ENCODE results near the gene MBNL2. TPM values are rescaled to one million over a fixed set of nuclear protein-coding genes. Genes with fewer than 3 reads are reported as not detected.

MBNL2 gene
- total RNA-seq, 1 experiment from 2014 or later = 0.17 TPM

- H3K23ac ChIP-seq (ENCODE audit: insufficient read length, low read depth, low read length) = no peak overlapping the region
- H3K14ac ChIP-seq (ENCODE audit: insufficient read depth, low read length) = no peak overlapping the region
- TF ChIP-seq CTCF (conservative IDR thresholded peaks at IDR 0.05) = no peak
- H3K18ac ChIP-seq (ENCODE audit: insufficient read length, low read depth, low read length) = no peak overlapping the region
- H2BK12ac ChIP-seq (ENCODE audit: insufficient read length, low read depth, low read length) = no peak overlapping the region
- no peaks in the 10 kb centered on the region; a peak in 1 of 5 replicates for H3K9me3 Mint-ChIP-seq
- no peak overlapping the region for H3K4ac ChIP-seq (ENCODE audit: low read depth, low read length)
- peaks cover 12% of the 10 kb centered on the region; the same call in 1 of the 2 replicates for H3K4me1 ChIP-seq (ENCODE audit: insufficient read depth, low read length)
- no peak overlapping the region for H4K5ac ChIP-seq (ENCODE audit: insufficient read length, low read depth, low read length)
- no peak overlapping the region for H2AK5ac ChIP-seq (ENCODE audit: insufficient read length, low read length)
- H3K36me3 Mint-ChIP-seq (ENCODE audit: insufficient read depth in 1 of 3, low read depth in 3 of 3) = no peaks in the 10 kb centered on the region; a peak in 1 of 7 replicates
- no peak for DNase-seq
- H3K4me3 Mint-ChIP-seq = no peak overlapping the region
- peaks cover 12 to 25% of the 10 kb centered on the region in 2 experiments for H3K4me1 Mint-ChIP-seq
- H4K20me1 ChIP-seq (ENCODE audit: control insufficient read depth, insufficient read depth, insufficient read length) = peaks cover 2% of the 10 kb centered on the region
- no peaks in the 10 kb centered on the region for H3K27me3 ChIP-seq (ENCODE audit: insufficient read depth, low read length)
- H3K56ac ChIP-seq (ENCODE audit: insufficient read length, low read depth, low read length) = no peak overlapping the region
- no peaks in the 10 kb centered on the region for H3K9me3 ChIP-seq (ENCODE audit: control insufficient read depth, low read depth, low read length)
- H2BK120ac ChIP-seq (ENCODE audit: low read depth, low read length, poor library complexity, severe bottlenecking) = no peak overlapping the region
- H2AFZ ChIP-seq (ENCODE audit: low read length) = no peak overlapping the region
- H3K4me2 ChIP-seq (ENCODE audit: insufficient read depth, insufficient read length, low read length) = no peak overlapping the region
- H2BK15ac ChIP-seq (ENCODE audit: low read depth, low read length) = no peak overlapping the region
- no peaks in the 10 kb centered on the region for H3K79me1 ChIP-seq (ENCODE audit: insufficient read depth, low read depth, low read length, poor library complexity, severe bottlenecking)
- no CpG with 5 or more reads among the region's 2 CpGs for WGBS (ENCODE audit: extremely low coverage, insufficient read length, low lambda C conversion rate)
- H2BK20ac ChIP-seq (ENCODE audit: low read depth, low read length, poor library complexity, severe bottlenecking) = no peak overlapping the region
- H2BK5ac ChIP-seq (ENCODE audit: insufficient read length, low read length) = no peak overlapping the region
- no peak overlapping the region for H3K27ac Mint-ChIP-seq
- H4K91ac ChIP-seq (ENCODE audit: insufficient read length, low read depth, low read length) = no peak overlapping the region
- H3K27me3 Mint-ChIP-seq (ENCODE audit: low read depth) = peaks cover 54% of the 10 kb centered on the region
- H4K8ac ChIP-seq (replicated peaks; ENCODE audit: insufficient read length, low read depth, low read length) = no peak overlapping the region
- no peak overlapping the region for H3K9ac ChIP-seq (ENCODE audit: extremely low read depth, insufficient read length, low read length)
- no peaks in the 10 kb centered on the region for H3K23me2 ChIP-seq (ENCODE audit: insufficient read length, low read depth, low read length, poor library complexity, severe bottlenecking)
- no peak overlapping the region for H3K27ac ChIP-seq (ENCODE audit: insufficient read length, low read depth, low read length)
- no peak overlapping the region for H3T11ph ChIP-seq (ENCODE audit: low read length)
- H3K79me2 ChIP-seq (ENCODE audit: insufficient read depth, low read length) = no peaks in the 10 kb centered on the region
Measured at GRCh38 chr13:97198753-97199152, 23.4 kb upstream of the MBNL2 start.

Measured in H9 (cell line).